CD14-positive monocyte (primary cell): ENCODE results near the gene COG6. TPM values are rescaled to one million over a fixed set of nuclear protein-coding genes. Genes with fewer than 3 reads are reported as not detected.

Experiments used
- DNase-seq, 3 donors: peaks; one replicate each; pipeline ENCODE4 v3.0.0-alpha.2; 2011 to 2022
- H2AFZ ChIP-seq: 2 replicates; pipeline ENCODE4 v1.6.0; 2012; ENCODE audit warnings: mild to moderate bottlenecking, low read depth, low read length, inconsistent platforms; ENCODE audit not compliant: insufficient read depth, poor library complexity, severe bottlenecking
- H3K27ac ChIP-seq, 2 donors: 1 replicate in 1 of 2; 2 replicates in 1 of 2; pipeline ENCODE4 v1.5.1; 2012 to 2013; ENCODE audit warnings: low read length in 2 of 2, control low read depth in 1 of 2, inconsistent platforms in 1 of 2, low read depth in 1 of 2, mild to moderate bottlenecking in 1 of 2
- H3K27me3 ChIP-seq, 2 donors: one replicate each; pipeline versions ENCODE4 v1.6.0 to v1.6.1; 2011 to 2013; ENCODE audit warnings: low read length in 2 of 2; ENCODE audit not compliant: control insufficient read depth in 2 of 2, insufficient read depth in 2 of 2
- H3K36me3 ChIP-seq, 2 donors: replicated peaks in 1 of 2; 1 replicate in 1 of 2; 2 replicates in 1 of 2; pipeline versions ENCODE4 v1.5.1 to v1.6.1; 2012 to 2013; ENCODE audit warnings: low read length in 2 of 2, control low read depth in 1 of 2, inconsistent platforms in 1 of 2, mild to moderate bottlenecking in 1 of 2; ENCODE audit not compliant: insufficient read depth in 2 of 2, control insufficient read depth in 1 of 2
- H3K4me1 ChIP-seq, 2 donors: 1 replicate in 1 of 2; 2 replicates in 1 of 2; pipeline versions ENCODE4 v1.5.1 to v1.6.1; 2012 to 2013; ENCODE audit warnings: low read length in 2 of 2, control low read depth in 1 of 2, inconsistent platforms in 1 of 2, mild to moderate bottlenecking in 1 of 2, moderate library complexity in 1 of 2; ENCODE audit not compliant: insufficient read depth in 2 of 2, control insufficient read depth in 1 of 2
- H3K4me2 ChIP-seq: replicated peaks from 2 replicates; pipeline ENCODE3; 2012; ENCODE audit warnings: low read length, moderate library complexity, mild to moderate bottlenecking; ENCODE audit not compliant: poor library complexity, severe bottlenecking; ENCODE audit errors: extremely low read depth
- H3K4me3 ChIP-seq, 3 experiments: fragments of 200-600 bp in 1 of 3; sonication (generic) in 1 of 3; replicated peaks in 1 of 3; 1 replicate in 2 of 3; 2 replicates in 1 of 3; pipeline ENCODE4 v1.5.1; 2011 to 2013; ENCODE audit warnings: low read length in 3 of 3, mild to moderate bottlenecking in 3 of 3, control low read depth in 2 of 3, low read depth in 2 of 3, inconsistent platforms in 1 of 3, moderate library complexity in 1 of 3
- H3K79me2 ChIP-seq: 2 replicates; pipeline ENCODE4 v1.6.0; 2012; ENCODE audit warnings: mild to moderate bottlenecking, control low read depth, inconsistent platforms, low read length, moderate library complexity; ENCODE audit not compliant: insufficient read depth
- H3K9ac ChIP-seq: 2 replicates; pipeline ENCODE4 v1.6.0; 2017; ENCODE audit warnings: low read length, mild to moderate bottlenecking; ENCODE audit not compliant: insufficient read depth, poor library complexity, severe bottlenecking
- H3K9me3 ChIP-seq, 2 donors: replicated peaks in 1 of 2; 1 replicate in 1 of 2; 2 replicates in 1 of 2; pipeline versions ENCODE4 v1.5.1 to v1.6.1; 2012 to 2013; ENCODE audit warnings: low read length in 2 of 2, control low read depth in 1 of 2; ENCODE audit not compliant: control insufficient read depth in 1 of 2, insufficient read depth in 1 of 2
- H4K20me1 ChIP-seq: 2 replicates; pipeline ENCODE4 v1.6.0; 2012; ENCODE audit warnings: mild to moderate bottlenecking, low read length, control low read depth, moderate library complexity; ENCODE audit not compliant: insufficient read depth
- H3K27ac Mint-ChIP-seq, 7 donors: one replicate each; pipeline ENCODE4 v1.8.0; 2020; ENCODE audit warnings: mild to moderate bottlenecking in 7 of 7, mixed read lengths in 7 of 7, moderate library complexity in 6 of 7, inconsistent platforms in 2 of 7
- H3K27me3 Mint-ChIP-seq, 3 donors: one replicate each; pipeline ENCODE4 v1.8.0; 2021 to 2022; ENCODE audit warnings: low read depth in 3 of 3, mild to moderate bottlenecking in 3 of 3, mixed read lengths in 3 of 3, moderate library complexity in 3 of 3, inconsistent platforms in 1 of 3
- H3K36me3 Mint-ChIP-seq, 2 donors: one replicate each; pipeline ENCODE4 v1.8.0; 2020; ENCODE audit warnings: mixed read lengths in 2 of 2, inconsistent platforms in 1 of 2, mild to moderate bottlenecking in 1 of 2
- H3K4me1 Mint-ChIP-seq: one replicate; pipeline ENCODE4 v1.8.0; 2020; ENCODE audit warnings: mild to moderate bottlenecking, mixed read lengths
- H3K4me3 Mint-ChIP-seq, 2 donors: one replicate each; pipeline ENCODE4 v1.8.0; 2020; ENCODE audit warnings: mild to moderate bottlenecking in 2 of 2, mixed read lengths in 2 of 2, moderate library complexity in 1 of 2
- H3K9me3 Mint-ChIP-seq, 7 donors: one replicate each; pipeline ENCODE4 v1.8.0; 2020 to 2022; ENCODE audit warnings: mixed read lengths in 7 of 7, mild to moderate bottlenecking in 6 of 7, moderate library complexity in 6 of 7, inconsistent platforms in 2 of 7
- WGBS: methylation state at CpG from one replicate; pipeline ENCODE4 v1.1.5; 2013; ENCODE audit warnings: missing lambda C conversion rate; ENCODE audit not compliant: insufficient coverage; 5-methylcytosine and 5-hydroxymethylcytosine counted together
- intact Hi-C, 2 donors: fragments of 100-400 bp; cut with micrococcal nuclease; formaldehyde crosslinking; loops; one replicate each; pipeline versions ENCODE4 v1.15.0 to v1.15.1; 2023
- polyA plus RNA-seq, 3 donors: library from polyadenylated mRNA; depleted of rRNA in 1 of 3; unstranded in 2 of 3; stranded (reverse) in 1 of 3; fragments of 300-500 nt in 2 of 3; fragments of >200 nt in 1 of 3; fragmentation: Illumina TruSeq in 2 of 3; gene quantifications; 1 replicate in 2 of 3; 2 replicates in 1 of 3; pipeline ENCODE4 v1.2.3, GENCODE V29; 2012 to 2021
- TF ChIP-seq, protein P1 (sequence below): fragments of 200-600 bp; IDR thresholded peaks from one replicate; pipeline ENCODE4 v1.8.0; 2022; ENCODE audit warnings: antibody characterized with exemption, mild to moderate bottlenecking

The COG6 gene
- polyA plus RNA-seq, 3 donors = 3.9 to 11.0 (median 8.4) TPM

DNA sequence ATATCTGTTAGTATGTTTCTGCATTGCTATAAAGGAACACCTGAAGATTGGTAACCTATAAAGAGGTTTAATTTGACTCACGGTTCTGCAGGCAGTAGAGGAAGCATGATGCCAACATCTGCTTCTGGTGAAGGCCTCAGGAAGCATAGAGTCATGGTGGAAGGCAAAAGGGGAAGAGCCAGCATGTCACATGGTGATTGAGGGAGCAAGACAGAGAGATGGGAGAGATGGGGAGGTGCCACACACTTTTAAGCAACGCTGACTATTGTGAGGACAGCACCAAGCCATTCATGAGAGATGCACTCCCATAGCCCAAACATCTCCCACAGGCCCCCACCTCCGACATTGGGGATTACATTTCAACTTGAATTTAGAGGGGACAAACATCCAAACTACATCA is 32.8 kb downstream of the COG6 start:
- peaks cover 14 to 27% of the 10 kb centered on the region in 2 donors for H3K36me3 ChIP-seq
- H3K9ac ChIP-seq = no peak overlapping the region
- TF ChIP-seq, protein P1, sequence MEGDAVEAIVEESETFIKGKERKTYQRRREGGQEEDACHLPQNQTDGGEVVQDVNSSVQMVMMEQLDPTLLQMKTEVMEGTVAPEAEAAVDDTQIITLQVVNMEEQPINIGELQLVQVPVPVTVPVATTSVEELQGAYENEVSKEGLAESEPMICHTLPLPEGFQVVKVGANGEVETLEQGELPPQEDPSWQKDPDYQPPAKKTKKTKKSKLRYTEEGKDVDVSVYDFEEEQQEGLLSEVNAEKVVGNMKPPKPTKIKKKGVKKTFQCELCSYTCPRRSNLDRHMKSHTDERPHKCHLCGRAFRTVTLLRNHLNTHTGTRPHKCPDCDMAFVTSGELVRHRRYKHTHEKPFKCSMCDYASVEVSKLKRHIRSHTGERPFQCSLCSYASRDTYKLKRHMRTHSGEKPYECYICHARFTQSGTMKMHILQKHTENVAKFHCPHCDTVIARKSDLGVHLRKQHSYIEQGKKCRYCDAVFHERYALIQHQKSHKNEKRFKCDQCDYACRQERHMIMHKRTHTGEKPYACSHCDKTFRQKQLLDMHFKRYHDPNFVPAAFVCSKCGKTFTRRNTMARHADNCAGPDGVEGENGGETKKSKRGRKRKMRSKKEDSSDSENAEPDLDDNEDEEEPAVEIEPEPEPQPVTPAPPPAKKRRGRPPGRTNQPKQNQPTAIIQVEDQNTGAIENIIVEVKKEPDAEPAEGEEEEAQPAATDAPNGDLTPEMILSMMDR = no peak
- H3K36me3 Mint-ChIP-seq = peaks cover 25 to 30% of the 10 kb centered on the region in 2 donors
- H3K79me2 ChIP-seq = no peaks in the 10 kb centered on the region
- H3K9me3 ChIP-seq = no peaks in the 10 kb centered on the region
- H3K4me1 Mint-ChIP-seq = peaks cover 11% of the 10 kb centered on the region
- no peak overlapping the region for H3K4me2 ChIP-seq
- H3K9me3 Mint-ChIP-seq = peaks cover 0 to 3% (median 3%) of the 10 kb centered on the region in 7 donors
- no peaks in the 10 kb centered on the region for H4K20me1 ChIP-seq
- intact Hi-C loops = loop anchor here in 1 of 2 donors (10.0 kb wide), 1 partner anchor 1087 kb away; the partner anchor contains the start of gene MRPS31
- 20% methylated on average over 1 of the region's 3 CpGs for WGBS
- H3K27ac Mint-ChIP-seq = peak overlapping the region in 4 of 7 donors; percentile 7 to 86 (median 76)
- no peak overlapping the region for H2AFZ ChIP-seq
- no peak overlapping the region for H3K4me3 ChIP-seq
- no peaks in the 10 kb centered on the region for H3K27me3 ChIP-seq
- peak overlapping the region in 1 of 2 donors; percentile 7 for H3K27ac ChIP-seq
- peaks cover 6 to 10% of the 10 kb centered on the region in 2 donors for H3K4me1 ChIP-seq
- H3K4me3 Mint-ChIP-seq = no peak overlapping the region
- peak in 1 of 3 donors; percentile 4 for DNase-seq
- H3K27me3 Mint-ChIP-seq = no peaks in the 10 kb centered on the region

DNA sequence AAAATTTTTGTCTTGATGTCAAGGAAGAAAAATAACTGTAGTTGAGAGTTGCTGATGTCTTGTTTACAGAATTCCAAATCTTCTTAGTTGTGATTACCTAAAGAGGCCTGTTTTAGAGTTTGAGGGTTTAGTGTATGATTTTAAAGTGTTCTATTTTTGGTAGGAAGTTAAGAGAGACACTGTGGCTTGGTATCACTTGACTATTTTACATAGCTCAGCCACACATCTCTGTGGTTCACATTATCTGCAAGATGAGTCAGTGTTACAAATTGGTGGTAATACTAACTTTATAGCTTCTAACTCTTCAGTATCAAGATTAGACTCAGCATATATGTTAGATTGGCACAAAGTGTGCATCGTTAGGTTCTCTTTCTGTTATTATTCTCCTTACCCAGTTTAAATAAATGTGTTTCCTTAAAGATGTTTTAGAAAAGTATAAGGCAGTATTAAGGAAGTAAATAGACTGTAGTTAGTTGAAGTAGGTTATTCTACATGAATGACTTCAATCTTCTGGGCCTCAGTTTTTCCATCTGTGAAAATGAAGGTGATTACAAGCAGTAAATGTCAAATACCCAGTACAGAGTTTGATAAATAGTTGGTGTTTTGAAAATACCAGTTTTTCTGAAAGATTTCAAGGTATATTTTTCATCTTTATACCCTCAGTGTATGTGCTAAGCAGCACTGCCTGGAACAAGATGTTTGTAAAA is 33.4 kb downstream of the COG6 start:
- peak overlapping the region in 2 of 7 donors; percentile 23 to 70 for H3K27ac Mint-ChIP-seq
- no peaks in the 10 kb centered on the region for H3K27me3 Mint-ChIP-seq
- peaks cover 11% of the 10 kb centered on the region for H3K4me1 Mint-ChIP-seq
- H3K4me3 Mint-ChIP-seq = no peak overlapping the region
- H3K4me2 ChIP-seq = no peak overlapping the region
- H3K36me3 ChIP-seq = peaks cover 14 to 27% of the 10 kb centered on the region in 2 donors
- no peaks in the 10 kb centered on the region for H3K9me3 ChIP-seq
- WGBS = no CpG with 5 or more reads among the region's 1 CpG
- no peaks in the 10 kb centered on the region for H3K27me3 ChIP-seq
- no peaks in the 10 kb centered on the region for H3K79me2 ChIP-seq
- peaks cover 25 to 28% of the 10 kb centered on the region in 2 donors for H3K36me3 Mint-ChIP-seq
- no peak overlapping the region for H3K4me3 ChIP-seq
- no peaks in the 10 kb centered on the region for H4K20me1 ChIP-seq
- H3K4me1 ChIP-seq = peaks cover 6 to 10% of the 10 kb centered on the region in 2 donors
- peak overlapping the region in 1 of 2 donors; percentile 7 for H3K27ac ChIP-seq
- H3K9me3 Mint-ChIP-seq = peaks cover 0 to 3% (median 3%) of the 10 kb centered on the region in 7 donors
- H2AFZ ChIP-seq = no peak overlapping the region
- intact Hi-C loops = loop anchor here in 1 of 2 donors (10.0 kb wide), 1 partner anchor 1086 kb away; the partner anchor contains the start of gene MRPS31
- H3K9ac ChIP-seq = no peak overlapping the region
- TF ChIP-seq, protein P1 = no peak
- DNase-seq = no peak
